NCI-H748 treated with DMSO at 0.1 percent for 48 hours (cell line): ENCODE data around the gene TEKT3.
A peak's percentile ranks its signal among the peaks of the same experiment; 100 is the strongest.

Experiments
- DNase-seq: peaks from one replicate; lab custom pipeline; 2025; lab: John Stamatoyannopoulos, UW

The TEKT3 gene

DNA sequence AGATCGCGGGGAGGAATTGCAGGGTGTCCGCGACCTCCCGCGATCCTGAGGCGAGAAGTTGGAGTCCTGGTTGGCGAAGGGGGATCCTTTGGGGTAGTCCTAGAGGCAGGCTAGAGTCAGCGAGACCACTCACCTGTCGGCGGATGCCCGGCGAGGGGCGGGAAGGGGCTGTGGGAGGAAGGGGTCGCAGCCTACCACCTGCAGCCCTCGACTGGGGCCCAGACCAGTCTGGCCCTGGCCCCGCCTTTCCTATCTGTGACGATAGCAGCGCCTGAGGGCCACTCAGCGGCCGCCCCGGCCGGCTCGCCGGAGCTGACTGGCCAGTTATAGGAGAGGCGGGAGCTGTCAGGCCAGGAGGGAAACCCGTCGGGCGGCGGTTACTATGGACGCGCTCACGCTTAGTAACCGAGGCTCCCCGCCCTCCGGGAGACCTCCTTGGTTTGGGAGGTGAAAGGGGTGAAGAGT, at the start of gene TEKT3:
Gene TEKT3 (minus strand): TSS at position 213 of the 465 bp plus-strand sequence. CDS start 10,012 bp downstream, outside the sequence.
- DNase-seq = peak; percentile 36

DNA sequence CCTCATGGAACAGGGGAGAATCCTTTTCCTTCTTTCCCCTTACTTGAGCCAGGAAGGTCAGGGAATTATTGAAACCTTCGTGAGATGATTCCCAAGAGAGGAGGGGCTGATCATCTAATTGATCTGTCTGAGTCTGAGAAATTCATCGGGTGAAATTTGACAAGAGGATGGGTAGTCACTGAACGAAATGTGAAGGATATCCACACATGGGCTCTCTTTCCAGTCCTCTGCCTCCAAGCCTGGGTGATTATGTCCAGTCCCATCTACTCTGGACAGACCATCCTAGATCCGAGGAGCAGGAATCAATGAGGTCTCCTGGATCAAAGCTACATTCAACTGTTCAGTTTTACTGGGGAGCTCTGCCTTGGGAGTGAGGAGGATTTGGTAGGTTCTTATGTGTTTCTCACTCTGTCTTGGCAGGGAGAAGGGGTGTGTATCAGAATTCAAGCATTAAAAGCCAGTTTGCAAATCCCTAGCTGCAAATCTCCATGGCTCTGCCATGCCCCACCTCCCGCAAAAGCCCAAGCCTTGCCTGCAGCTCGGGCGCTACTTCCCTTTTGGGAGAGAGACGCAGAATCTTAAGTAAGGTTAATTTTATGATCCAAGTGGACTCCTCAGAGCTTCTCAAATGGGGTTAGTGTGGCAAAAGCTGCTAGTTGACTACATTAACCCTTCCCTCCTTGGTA, 47.1 kb upstream of the TEKT3 start:
- DNase-seq = no peak

- no peak for DNase-seq
Measured at GRCh38 chr17:15386083-15386482, 44.7 kb upstream of the TEKT3 start.

DNA sequence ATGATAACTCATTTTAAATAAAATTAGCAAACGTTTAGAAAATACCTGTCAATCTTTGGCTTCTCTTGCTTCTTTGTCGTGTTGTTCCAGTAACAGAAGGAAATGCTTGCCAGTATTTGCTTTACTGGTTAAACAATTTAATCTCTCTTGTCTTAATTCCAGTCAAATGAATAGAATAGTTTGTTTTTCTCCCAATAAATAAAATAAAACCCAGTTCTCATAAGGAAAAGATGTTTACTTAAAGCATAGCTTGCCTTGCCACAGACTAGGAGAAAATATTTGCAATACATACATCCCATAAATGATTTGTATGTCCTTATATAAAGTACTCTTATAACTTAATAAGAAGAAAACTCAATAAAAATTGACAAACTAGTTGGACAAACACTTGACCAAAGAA, 43.9 kb upstream of the TEKT3 start:
- DNase-seq = no peak

DNA sequence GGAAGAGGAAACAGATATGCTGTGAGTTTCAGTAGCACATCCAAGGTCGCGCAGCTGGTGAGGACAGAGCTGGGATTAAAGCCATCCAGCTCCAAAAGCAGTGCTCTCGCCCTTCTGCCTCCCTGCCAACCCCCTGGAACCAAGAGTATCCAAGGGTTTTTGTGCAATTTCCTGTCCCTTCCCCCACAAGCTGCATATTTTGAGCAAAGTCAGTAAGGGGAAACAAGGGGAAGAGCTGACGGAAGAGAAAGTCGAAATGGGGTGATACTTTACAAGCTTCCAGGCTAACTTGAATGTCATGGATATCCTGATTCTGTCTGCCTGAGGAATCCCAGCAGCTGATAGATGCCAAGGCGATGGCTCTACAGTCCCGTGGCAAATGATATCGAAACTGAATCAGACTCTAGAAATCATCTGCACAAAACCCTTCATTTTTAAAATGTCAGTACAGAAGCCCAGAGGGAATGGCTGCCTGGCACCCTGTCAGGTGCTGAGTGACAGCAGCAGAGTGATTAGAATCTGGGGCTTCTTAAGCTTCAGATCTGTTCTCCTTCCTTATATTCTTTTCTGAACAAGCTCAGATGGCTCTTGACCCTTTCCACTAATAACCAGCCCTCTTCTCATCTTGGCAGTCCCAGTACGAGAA, 42.9 kb upstream of the TEKT3 start:
- no peak for DNase-seq

- DNase-seq = no peak
Measured at GRCh38 chr17:15382914-15383313, 41.5 kb upstream of the TEKT3 start.

GRCh38 chr17:15381707-15382106, 40.3 kb upstream of the TEKT3 start:
- no peak for DNase-seq

DNA sequence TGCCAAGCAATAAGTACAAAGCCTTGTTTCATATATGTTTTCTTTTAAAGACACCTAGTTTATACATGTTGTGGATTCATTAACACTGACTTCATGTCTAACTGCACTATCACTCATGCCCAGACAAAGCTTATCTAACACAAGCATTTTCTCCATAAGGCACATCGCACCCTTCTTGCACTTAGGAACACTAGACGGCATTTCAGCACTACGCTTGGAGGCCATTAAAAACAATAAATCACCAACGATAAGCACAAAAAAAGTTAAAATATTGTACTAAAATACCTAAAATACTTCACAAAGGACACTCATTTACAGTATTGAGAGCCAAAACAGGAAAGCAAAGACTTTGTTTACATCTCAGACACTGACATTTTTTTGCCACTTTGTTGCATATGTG, 39.0 kb upstream of the TEKT3 start:
- DNase-seq = no peak

- DNase-seq = no peak
Measured at GRCh38 chr17:15379659-15380058, 38.3 kb upstream of the TEKT3 start.

GRCh38 chr17:15378243-15378642, 36.8 kb upstream of the TEKT3 start:
- no peak for DNase-seq

DNA sequence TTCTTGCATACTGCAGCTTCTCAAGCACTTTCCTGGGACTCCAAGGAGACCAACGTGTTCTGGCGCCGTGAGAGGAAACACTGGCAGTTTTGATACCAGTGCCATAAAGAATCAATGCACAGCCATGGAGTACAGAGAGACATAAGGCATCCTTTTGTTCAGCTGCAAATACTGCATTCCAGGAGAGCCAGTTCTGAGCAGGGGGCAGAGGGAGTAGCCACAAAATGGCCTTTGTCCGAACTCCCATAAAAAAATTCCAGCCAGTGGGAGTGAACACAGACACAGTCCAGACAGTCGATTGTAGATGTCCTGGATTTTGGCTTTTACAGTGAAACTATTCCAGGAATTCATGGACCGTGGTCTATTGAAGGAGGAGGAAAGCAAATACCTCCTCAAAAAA, 36.2 kb upstream of the TEKT3 start:
- DNase-seq = no peak

- DNase-seq = no peak
Measured at GRCh38 chr17:15377200-15377599, 35.8 kb upstream of the TEKT3 start.

DNA sequence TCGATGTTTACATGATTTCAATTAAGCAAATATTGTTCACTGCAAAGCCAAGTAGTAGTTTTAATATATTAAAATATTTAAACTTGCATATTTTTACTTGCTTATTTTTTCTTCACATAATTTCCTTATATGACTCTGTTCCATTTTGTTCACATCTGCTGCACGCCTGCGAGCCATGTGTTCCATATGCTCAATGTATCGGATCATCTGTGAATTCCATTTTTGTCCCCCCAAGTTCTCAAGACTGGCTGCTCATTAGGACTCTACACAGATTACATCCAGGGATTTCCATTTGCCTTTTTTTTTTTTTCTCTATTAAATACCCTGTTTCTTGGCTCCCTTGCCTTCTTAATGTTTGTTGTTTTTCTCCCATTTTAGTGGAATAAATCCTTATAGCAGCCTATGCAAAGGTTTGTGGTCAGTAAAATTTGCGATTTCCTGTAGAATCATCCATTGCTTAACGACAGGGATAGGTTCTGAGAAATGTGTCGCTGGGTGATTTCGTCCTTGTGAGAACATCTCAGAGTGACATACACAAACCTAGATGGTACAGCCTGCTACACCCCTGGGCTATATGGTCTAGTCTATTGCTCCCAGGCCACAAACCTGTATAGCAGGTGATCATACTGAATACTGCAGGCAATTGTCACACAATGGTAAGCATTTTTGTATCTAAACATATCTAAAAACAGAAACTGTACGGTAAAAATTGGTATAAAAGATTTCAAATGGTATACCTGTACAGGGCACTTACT, 30.2 kb upstream of the TEKT3 start:
- no peak for DNase-seq

- DNase-seq = no peak
Measured at GRCh38 chr17:15368600-15368999, 27.2 kb upstream of the TEKT3 start.

DNA sequence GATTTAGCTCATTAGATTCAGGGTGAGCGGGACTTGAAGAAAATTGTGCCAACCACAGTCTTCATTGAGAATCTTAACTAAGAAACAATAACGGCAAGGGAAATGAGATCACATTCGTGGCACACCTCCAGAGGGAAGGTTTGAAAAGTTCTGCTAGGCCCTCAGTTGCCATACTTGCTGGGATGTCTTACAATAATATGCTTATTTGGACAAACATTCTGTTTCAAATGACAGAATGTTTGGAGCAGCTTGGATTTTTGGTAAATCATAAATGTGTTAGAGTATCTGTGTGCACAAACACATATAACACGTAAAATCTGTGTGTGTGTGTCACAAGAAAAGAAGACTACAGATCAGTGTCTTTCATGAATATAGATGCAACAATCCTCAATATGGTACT, 24.6 kb upstream of the TEKT3 start:
- no peak for DNase-seq

- DNase-seq = no peak
Measured at GRCh38 chr17:15364615-15365014, 23.2 kb upstream of the TEKT3 start.

- no peak for DNase-seq
Measured at GRCh38 chr17:15363702-15364101, 22.3 kb upstream of the TEKT3 start.

- no peak for DNase-seq
Measured at GRCh38 chr17:15361592-15361991, 20.2 kb upstream of the TEKT3 start.

GRCh38 chr17:15361151-15361550, 19.8 kb upstream of the TEKT3 start:
- no peak for DNase-seq

DNA sequence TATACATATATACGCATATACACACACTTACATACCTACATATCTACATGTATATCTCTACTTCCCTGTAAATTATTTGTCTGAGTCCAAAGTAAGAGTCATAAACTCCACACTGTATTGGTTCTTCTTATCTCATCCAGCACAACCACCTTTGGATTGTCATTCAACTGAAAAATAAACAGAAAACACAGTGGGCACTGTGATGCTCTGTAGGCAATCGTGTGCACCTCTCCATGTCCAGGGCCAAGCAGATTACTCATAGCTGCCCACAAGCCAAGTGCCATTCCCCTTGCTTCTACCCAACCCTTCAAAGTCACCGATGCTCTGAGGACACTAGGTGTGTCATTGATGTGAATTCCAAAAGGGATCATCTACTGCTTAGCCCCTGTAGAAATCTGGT, 12.9 kb upstream of the TEKT3 start:
- DNase-seq = no peak

- DNase-seq = no peak
Measured at GRCh38 chr17:15351925-15352324, 10.5 kb upstream of the TEKT3 start.

- DNase-seq = no peak
Measured at GRCh38 chr17:15351478-15351840, 10.1 kb upstream of the TEKT3 start.
